GM12878 (cell line): Measurements from ENCODE around the gene ZNF276. TPM values are rescaled to one million over a fixed set of nuclear protein-coding genes. Genes with fewer than 3 reads are reported as not detected.
A peak's percentile ranks its signal among the peaks of the same experiment; 100 is the strongest.

ENCODE experiments used
- ASH2L ChIP-seq: fragments of 300-600, 200-600 bp; sonication (generic); IDR thresholded peaks from 2 replicates; pipeline ENCODE4 v1.6.1; 2017; ENCODE audit warnings: low read depth, mild to moderate bottlenecking, borderline replicate concordance
- BCL11A ChIP-seq: IDR thresholded peaks from 2 replicates; pipeline ENCODE4 v1.6.1; 2011; ENCODE audit warnings: low read depth, low read length
- CHD2 ChIP-seq: IDR thresholded peaks from 2 replicates; pipeline ENCODE4 v1.6.1; 2011; ENCODE audit warnings: low read depth, low read length, improper control_type of control experiment, borderline replicate concordance
- CREM ChIP-seq: IDR thresholded peaks from 2 replicates; pipeline ENCODE4 v1.6.1; 2014; ENCODE audit warnings: antibody characterized with exemption, low read depth
- GABPA ChIP-seq: IDR thresholded peaks from 2 replicates; pipeline ENCODE4 v1.6.1; 2014; ENCODE audit warnings: antibody characterized with exemption, low read depth, mild to moderate bottlenecking, inconsistent platforms
- GATAD2B ChIP-seq: fragments of 450-650 bp; conservative IDR thresholded peaks from 2 replicates; pipeline ENCODE4 v1.6.1; 2017; ENCODE audit warnings: low read depth, mild to moderate bottlenecking, moderate library complexity
- HDAC2 ChIP-seq: fragments of 200-600 bp; sonication (generic); IDR thresholded peaks from 2 replicates; pipeline ENCODE4 v1.6.1; 2017
- IKZF2 ChIP-seq, 2 experiments: fragments of 450-650 bp; IDR thresholded peaks; 2 replicates each; pipeline ENCODE4 v1.6.1; 2017; ENCODE audit warnings: mild to moderate bottlenecking in 2 of 2, moderate library complexity in 2 of 2
- LARP7 ChIP-seq: fragments of 450-650 bp; IDR thresholded peaks from 2 replicates; pipeline ENCODE4 v1.6.1; 2017; ENCODE audit warnings: mild to moderate bottlenecking
- MEF2A ChIP-seq: IDR thresholded peaks from 2 replicates; pipeline ENCODE4 v1.6.1; 2011; ENCODE audit warnings: low read depth, mild to moderate bottlenecking, low read length, moderate library complexity; ENCODE audit not compliant: insufficient read depth
- MTA2 ChIP-seq: fragments of 450-650 bp; IDR thresholded peaks from 2 replicates; pipeline ENCODE4 v1.6.1; 2016; ENCODE audit warnings: low read depth, mild to moderate bottlenecking, moderate library complexity
- MTA3 ChIP-seq: IDR thresholded peaks from 2 replicates; pipeline ENCODE4 v1.6.1; 2012; ENCODE audit warnings: low read length, inconsistent platforms, borderline replicate concordance
- MXI1 ChIP-seq: fragments of 150-350 bp; IDR thresholded peaks from 2 replicates; pipeline ENCODE4 v1.6.1; 2011; ENCODE audit warnings: low read depth, mild to moderate bottlenecking, inconsistent platforms, low read length, improper control_type of control experiment
- MYC ChIP-seq: IDR thresholded peaks from 2 replicates; pipeline ENCODE4 v1.6.1; 2011; ENCODE audit warnings: mild to moderate bottlenecking, low read length, moderate library complexity, inconsistent platforms; ENCODE audit not compliant: insufficient read depth, insufficient replicate concordance, insufficient read length, severe bottlenecking
- NFIC ChIP-seq: IDR thresholded peaks from 2 replicates; pipeline ENCODE4 v1.6.1; 2012; ENCODE audit warnings: low read depth, mild to moderate bottlenecking, inconsistent platforms, low read length, moderate library complexity
- POLR2AphosphoS2 ChIP-seq: IDR thresholded peaks from 2 replicates; pipeline ENCODE4 v1.6.1; 2011; ENCODE audit warnings: low read depth, mild to moderate bottlenecking, low read length, improper control_type of control experiment, moderate library complexity
- RAD21 ChIP-seq: IDR thresholded peaks from 2 replicates; pipeline ENCODE4 v1.6.1; 2011; ENCODE audit warnings: mild to moderate bottlenecking, low read depth, low read length, moderate library complexity; ENCODE audit not compliant: insufficient read depth
- SMC3 ChIP-seq: IDR thresholded peaks from 2 replicates; pipeline ENCODE4 v1.6.1; 2011; ENCODE audit warnings: low read length, improper control_type of control experiment, borderline replicate concordance
- SP1 ChIP-seq: IDR thresholded peaks from one replicate; pipeline ENCODE4 v1.6.1; 2011; ENCODE audit warnings: low read depth, low read length
- SPI1 ChIP-seq: IDR thresholded peaks from 2 replicates; pipeline ENCODE4 v1.6.1; 2011; ENCODE audit warnings: low read depth, mild to moderate bottlenecking, low read length, moderate library complexity, borderline replicate concordance; ENCODE audit not compliant: insufficient read depth
- SREBF1 ChIP-seq: IDR thresholded peaks from 2 replicates; pipeline ENCODE4 v1.6.1; 2012; ENCODE audit warnings: mild to moderate bottlenecking, low read length
- SREBF2 ChIP-seq: IDR thresholded peaks from 2 replicates; pipeline ENCODE4 v1.6.1; 2012; ENCODE audit warnings: mild to moderate bottlenecking, low read length
- SUZ12 ChIP-seq: fragments of 200-600 bp; sonication (generic); IDR thresholded peaks from one replicate; pipeline ENCODE4 v1.6.1; 2018; ENCODE audit warnings: antibody characterized with exemption, mild to moderate bottlenecking; ENCODE audit not compliant: unreplicated experiment
- ZNF207 ChIP-seq: fragments of 450-650 bp; IDR thresholded peaks from 2 replicates; pipeline ENCODE4 v1.6.1; 2014; ENCODE audit warnings: antibody characterized with exemption, mild to moderate bottlenecking, borderline replicate concordance
- ZNF274 ChIP-seq: IDR thresholded peaks from one replicate; pipeline ENCODE4 v1.8.0; 2011; ENCODE audit not compliant: insufficient read length, insufficient read depth
- ZZZ3 ChIP-seq: IDR thresholded peaks from 2 replicates; pipeline ENCODE4 v1.6.1; 2011; ENCODE audit warnings: low read depth; ENCODE audit not compliant: control insufficient read depth, insufficient read length
- polyA plus RNA-seq, 11 experiments: library from polyadenylated mRNA; depleted of rRNA in 4 of 11; unstranded in 6 of 11; stranded (reverse) in 5 of 11; fragments of >200 nt; fragmentation: Nextera tagmentation in 4 of 11; fragmentation: Illumina TruSeq in 1 of 11; extraction: Ambion mirVana in 4 of 11; extraction: Trizol in 1 of 11; gene quantifications; 1 replicate in 1 of 11; 2 replicates in 10 of 11; pipeline versions ENCODE4 v1.2.1 to v1.2.3, GENCODE V29; 2011 to 2016; ENCODE audit warnings: inconsistent platforms in 2 of 11, missing spikeins in 2 of 11, low read depth in 1 of 11
- total RNA-seq, 4 experiments: library from RNA; depleted of rRNA in 3 of 4; stranded (reverse); fragments of >200 nt in 3 of 4; fragmentation: Illumina TruSeq in 1 of 4; extraction: Trizol in 1 of 4; gene quantifications; 2 replicates each; pipeline versions ENCODE4 v1.2.1 to v1.2.3, GENCODE V29; 2013 to 2021
- TF ChIP-seq, protein P1 (sequence below): fragments of 450-650 bp; formaldehyde crosslinking; IDR thresholded peaks from 2 replicates; pipeline ENCODE4 v1.4.0; 2020; ENCODE audit warnings: mild to moderate bottlenecking, moderate library complexity
- TF ChIP-seq, protein P2 (sequence below): fragments of 450-650 bp; IDR thresholded peaks from 2 replicates; pipeline ENCODE4 v1.6.1; 2014; ENCODE audit warnings: mild to moderate bottlenecking

ZNF276 gene
- total and polyA plus RNA-seq, 10 of the 15 experiments (the other 5 are each of a cell fraction or from before 2014, with no cell fraction given) = 0.27 to 22.7 (median 8.7) TPM

DNA sequence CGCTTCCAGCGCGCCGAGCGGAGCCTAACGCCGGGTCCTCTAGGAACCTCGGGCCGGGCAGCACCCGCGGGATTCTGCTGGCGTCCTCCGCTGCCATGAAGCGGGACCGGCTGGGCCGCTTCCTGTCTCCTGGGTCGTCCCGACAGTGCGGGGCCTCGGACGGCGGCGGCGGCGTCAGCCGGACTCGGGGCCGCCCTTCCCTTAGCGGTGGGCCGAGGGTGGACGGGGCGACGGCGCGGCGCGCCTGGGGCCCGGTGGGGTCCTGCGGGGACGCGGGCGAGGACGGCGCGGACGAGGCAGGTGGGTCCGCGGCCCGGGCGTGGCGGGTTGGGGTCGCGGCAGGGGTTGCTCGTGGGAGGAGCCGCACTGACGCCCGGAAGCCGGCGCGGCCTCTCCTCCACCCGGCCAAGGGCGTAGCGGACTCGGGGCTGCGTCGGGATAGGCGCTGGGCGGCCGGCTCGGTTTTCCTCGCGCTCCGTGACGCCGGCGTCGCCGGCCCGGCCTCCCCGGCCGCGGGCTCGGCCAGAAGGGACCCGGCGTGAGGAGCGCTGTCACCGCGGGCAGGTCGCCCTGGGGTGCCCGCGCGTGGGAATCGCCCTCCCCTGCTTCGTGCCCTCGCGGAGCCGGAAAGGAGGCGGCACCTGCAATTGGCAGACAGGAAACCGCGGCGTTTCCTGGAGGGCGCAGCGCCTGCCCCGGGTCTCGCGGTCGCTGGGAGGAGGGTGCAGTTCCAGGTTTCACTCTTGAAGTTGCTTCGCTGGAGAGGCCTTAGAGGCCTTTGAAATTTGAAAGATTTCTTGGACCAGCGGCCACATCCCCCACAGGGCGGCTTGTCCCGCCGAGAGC is 432 bp downstream of the ZNF276 start (continued):
- TF ChIP-seq MTA2 (no peak), ASH2L (no peak), ZNF274 (no peak), SREBF2 (no peak), SP1 (no peak), GABPA (no peak), MYC (no peak), IKZF2 (IDR thresholded peaks at IDR 0.05) (no peak), ZNF207 (no peak), POLR2AphosphoS2 (no peak; the same call in 1 of the 2 replicates), LARP7 (peak; percentile 41), BCL11A (no peak), MTA3 (no peak), HDAC2 (no peak), SPI1 (no peak), GATAD2B (peak; percentile 91; the same call in 1 of the 2 replicates), MEF2A (no peak), NFIC (no peak), ZZZ3 (no peak), MXI1 (no peak; the same call in 1 of the 2 replicates), RAD21 (no peak), CREM (peak; percentile 14; the same call in 1 of the 2 replicates), SREBF1 (no peak), CHD2 (0 out of 2 replicates have a peak, but pooled peaks have one; percentile 47), SUZ12 (no peak), SMC3 (no peak)
- TF ChIP-seq, protein P1, sequence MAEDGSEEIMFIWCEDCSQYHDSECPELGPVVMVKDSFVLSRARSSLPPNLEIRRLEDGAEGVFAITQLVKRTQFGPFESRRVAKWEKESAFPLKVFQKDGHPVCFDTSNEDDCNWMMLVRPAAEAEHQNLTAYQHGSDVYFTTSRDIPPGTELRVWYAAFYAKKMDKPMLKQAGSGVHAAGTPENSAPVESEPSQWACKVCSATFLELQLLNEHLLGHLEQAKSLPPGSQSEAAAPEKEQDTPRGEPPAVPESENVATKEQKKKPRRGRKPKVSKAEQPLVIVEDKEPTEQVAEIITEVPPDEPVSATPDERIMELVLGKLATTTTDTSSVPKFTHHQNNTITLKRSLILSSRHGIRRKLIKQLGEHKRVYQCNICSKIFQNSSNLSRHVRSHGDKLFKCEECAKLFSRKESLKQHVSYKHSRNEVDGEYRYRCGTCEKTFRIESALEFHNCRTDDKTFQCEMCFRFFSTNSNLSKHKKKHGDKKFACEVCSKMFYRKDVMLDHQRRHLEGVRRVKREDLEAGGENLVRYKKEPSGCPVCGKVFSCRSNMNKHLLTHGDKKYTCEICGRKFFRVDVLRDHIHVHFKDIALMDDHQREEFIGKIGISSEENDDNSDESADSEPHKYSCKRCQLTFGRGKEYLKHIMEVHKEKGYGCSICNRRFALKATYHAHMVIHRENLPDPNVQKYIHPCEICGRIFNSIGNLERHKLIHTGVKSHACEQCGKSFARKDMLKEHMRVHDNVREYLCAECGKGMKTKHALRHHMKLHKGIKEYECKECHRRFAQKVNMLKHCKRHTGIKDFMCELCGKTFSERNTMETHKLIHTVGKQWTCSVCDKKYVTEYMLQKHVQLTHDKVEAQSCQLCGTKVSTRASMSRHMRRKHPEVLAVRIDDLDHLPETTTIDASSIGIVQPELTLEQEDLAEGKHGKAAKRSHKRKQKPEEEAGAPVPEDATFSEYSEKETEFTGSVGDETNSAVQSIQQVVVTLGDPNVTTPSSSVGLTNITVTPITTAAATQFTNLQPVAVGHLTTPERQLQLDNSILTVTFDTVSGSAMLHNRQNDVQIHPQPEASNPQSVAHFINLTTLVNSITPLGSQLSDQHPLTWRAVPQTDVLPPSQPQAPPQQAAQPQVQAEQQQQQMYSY (CRISPR knock-in tag) = no peak
- TF ChIP-seq, protein P2, sequence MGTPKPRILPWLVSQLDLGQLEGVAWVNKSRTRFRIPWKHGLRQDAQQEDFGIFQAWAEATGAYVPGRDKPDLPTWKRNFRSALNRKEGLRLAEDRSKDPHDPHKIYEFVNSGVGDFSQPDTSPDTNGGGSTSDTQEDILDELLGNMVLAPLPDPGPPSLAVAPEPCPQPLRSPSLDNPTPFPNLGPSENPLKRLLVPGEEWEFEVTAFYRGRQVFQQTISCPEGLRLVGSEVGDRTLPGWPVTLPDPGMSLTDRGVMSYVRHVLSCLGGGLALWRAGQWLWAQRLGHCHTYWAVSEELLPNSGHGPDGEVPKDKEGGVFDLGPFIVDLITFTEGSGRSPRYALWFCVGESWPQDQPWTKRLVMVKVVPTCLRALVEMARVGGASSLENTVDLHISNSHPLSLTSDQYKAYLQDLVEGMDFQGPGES = no peak
